Parathyroid adenoma (tissue), 2 donors: ENCODE measurements around the gene VASP.

Experiments used
- H2AFZ ChIP-seq: fragments of 300-600 bp; sonication (generic); one replicate; pipeline ENCODE4 v1.7.0; 2017; ENCODE audit warnings: antibody characterized with exemption, mild to moderate bottlenecking
- H3K27ac ChIP-seq: fragments of 300-600 bp; sonication (generic); one replicate; pipeline ENCODE4 v1.7.0; 2017
- H3K27me3 ChIP-seq: fragments of 300-600 bp; sonication (generic); one replicate; pipeline ENCODE4 v1.7.0; 2017; ENCODE audit warnings: low read length; ENCODE audit not compliant: control insufficient read depth, insufficient read depth
- H3K36me3 ChIP-seq: fragments of 300-600 bp; sonication (generic); one replicate; pipeline ENCODE4 v1.7.0; 2017; ENCODE audit warnings: low read length; ENCODE audit not compliant: control insufficient read depth, insufficient read depth
- H3K4me1 ChIP-seq: fragments of 300-600 bp; sonication (generic); one replicate; pipeline ENCODE4 v1.7.0; 2017; ENCODE audit warnings: control low read depth
- H3K4me2 ChIP-seq: fragments of 300-600 bp; sonication (generic); one replicate; pipeline ENCODE4 v1.7.0; 2017; ENCODE audit warnings: low read length
- H3K4me3 ChIP-seq: fragments of 300-600 bp; sonication (generic); one replicate; pipeline ENCODE4 v1.7.0; 2017; ENCODE audit warnings: low read depth, low read length
- H3K79me2 ChIP-seq: fragments of 300-600 bp; sonication (generic); one replicate; pipeline ENCODE4 v1.7.0; 2017; ENCODE audit warnings: control low read depth
- H3K9ac ChIP-seq: fragments of 300-600 bp; sonication (generic); one replicate; pipeline ENCODE4 v1.7.0; 2017; ENCODE audit warnings: mild to moderate bottlenecking
- H3K9me3 ChIP-seq: fragments of 300-600 bp; sonication (generic); one replicate; pipeline ENCODE4 v1.7.0; 2017; ENCODE audit warnings: low read length; ENCODE audit not compliant: control insufficient read depth
- TF ChIP-seq, protein P1 (sequence below): fragments of 300-600 bp; sonication (generic); IDR thresholded peaks from one replicate; pipeline ENCODE4 v1.7.0; 2017; ENCODE audit warnings: antibody characterized with exemption, mild to moderate bottlenecking
- donor health status: primary hyperparathyroidism.

VASP gene

DNA sequence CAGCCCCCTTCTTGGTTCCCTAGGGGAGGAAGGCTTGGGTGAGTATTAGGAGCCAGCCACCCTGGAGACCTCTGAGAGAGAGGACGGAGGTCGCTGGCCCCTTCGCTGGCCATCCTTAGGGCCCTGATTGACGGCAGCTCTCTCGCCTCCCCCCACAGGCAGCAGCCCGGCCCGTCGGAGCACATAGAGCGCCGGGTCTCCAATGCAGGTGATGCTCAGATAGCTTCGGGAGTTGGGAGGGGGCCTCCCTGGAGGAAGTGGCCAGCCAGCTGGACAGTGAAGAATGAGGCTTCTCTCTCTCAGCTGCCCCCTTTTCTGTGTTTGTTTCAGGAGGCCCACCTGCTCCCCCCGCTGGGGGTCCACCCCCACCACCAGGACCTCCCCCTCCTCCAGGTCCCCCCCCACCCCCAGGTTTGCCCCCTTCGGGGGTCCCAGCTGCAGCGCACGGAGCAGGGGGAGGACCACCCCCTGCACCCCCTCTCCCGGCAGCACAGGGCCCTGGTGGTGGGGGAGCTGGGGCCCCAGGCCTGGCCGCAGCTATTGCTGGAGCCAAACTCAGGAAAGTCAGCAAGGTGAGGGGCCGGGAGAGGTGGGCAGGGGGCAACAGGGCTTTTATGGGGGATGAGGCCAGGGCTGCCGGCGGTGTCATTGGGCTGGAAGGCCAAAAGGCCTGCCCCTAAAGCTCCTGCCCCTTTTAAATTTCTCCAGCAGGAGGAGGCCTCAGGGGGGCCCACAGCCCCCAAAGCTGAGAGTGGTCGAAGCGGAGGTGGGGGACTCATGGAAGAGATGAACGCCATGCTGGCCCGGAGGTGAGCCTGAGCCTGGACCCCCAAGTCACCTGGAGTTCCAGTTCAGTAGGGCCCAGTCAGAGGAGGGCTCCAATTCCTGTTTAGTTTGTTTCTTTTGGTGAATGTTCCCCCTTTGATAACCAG lies 15.0 kb downstream of the VASP start:
- no peaks in the 10 kb centered on the region for H3K27me3 ChIP-seq
- H3K36me3 ChIP-seq = no peaks in the 10 kb centered on the region
- no peak overlapping the region for H3K4me3 ChIP-seq
- no peak overlapping the region for H3K27ac ChIP-seq
- no peaks in the 10 kb centered on the region for H3K79me2 ChIP-seq
- H3K9ac ChIP-seq = no peak overlapping the region
- TF ChIP-seq, protein P1, sequence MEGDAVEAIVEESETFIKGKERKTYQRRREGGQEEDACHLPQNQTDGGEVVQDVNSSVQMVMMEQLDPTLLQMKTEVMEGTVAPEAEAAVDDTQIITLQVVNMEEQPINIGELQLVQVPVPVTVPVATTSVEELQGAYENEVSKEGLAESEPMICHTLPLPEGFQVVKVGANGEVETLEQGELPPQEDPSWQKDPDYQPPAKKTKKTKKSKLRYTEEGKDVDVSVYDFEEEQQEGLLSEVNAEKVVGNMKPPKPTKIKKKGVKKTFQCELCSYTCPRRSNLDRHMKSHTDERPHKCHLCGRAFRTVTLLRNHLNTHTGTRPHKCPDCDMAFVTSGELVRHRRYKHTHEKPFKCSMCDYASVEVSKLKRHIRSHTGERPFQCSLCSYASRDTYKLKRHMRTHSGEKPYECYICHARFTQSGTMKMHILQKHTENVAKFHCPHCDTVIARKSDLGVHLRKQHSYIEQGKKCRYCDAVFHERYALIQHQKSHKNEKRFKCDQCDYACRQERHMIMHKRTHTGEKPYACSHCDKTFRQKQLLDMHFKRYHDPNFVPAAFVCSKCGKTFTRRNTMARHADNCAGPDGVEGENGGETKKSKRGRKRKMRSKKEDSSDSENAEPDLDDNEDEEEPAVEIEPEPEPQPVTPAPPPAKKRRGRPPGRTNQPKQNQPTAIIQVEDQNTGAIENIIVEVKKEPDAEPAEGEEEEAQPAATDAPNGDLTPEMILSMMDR = no peak
- no peaks in the 10 kb centered on the region for H3K9me3 ChIP-seq
- H3K4me2 ChIP-seq = no peak overlapping the region
- H3K4me1 ChIP-seq = no peaks in the 10 kb centered on the region
- no peak overlapping the region for H2AFZ ChIP-seq

DNA sequence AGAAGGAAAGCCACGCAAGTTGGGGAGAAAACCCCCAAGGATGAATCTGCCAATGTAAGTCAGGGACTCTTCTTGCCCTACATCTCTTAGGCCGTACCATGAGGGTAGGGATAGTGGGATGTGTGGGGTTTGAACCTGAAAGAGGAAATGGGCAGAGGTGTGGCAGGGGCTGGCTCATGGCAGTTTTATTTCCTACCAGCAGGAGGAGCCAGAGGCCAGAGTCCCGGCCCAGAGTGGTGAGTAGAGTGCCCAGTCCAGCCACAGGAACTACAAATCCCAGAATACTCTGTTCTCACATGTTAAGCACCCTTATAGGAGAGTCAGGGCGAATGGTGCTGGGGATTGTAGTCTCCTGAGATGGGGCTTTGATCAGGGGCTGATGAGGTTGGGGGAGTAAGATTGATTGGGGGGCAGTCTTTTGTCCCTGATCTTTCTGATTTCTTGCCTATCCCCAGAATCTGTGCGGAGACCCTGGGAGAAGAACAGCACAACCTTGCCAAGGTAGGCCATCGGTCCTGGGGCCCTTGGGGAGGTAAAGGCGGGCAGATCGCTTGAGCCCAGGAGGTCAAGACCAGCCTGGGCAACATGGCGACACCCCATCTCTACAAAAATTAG lies 16.5 kb downstream of the VASP start:
- Histone ChIP-seq H3K4me3 (no peak overlapping the region), H3K36me3 (no peaks in the 10 kb centered on the region), H3K9ac (no peak overlapping the region), H3K4me2 (no peak overlapping the region), H3K79me2 (no peaks in the 10 kb centered on the region), H3K9me3 (no peaks in the 10 kb centered on the region), H3K4me1 (no peaks in the 10 kb centered on the region), H3K27ac (no peak overlapping the region), H2AFZ (no peak overlapping the region), H3K27me3 (no peaks in the 10 kb centered on the region)
- TF ChIP-seq, protein P1 = peak; percentile 96

DNA sequence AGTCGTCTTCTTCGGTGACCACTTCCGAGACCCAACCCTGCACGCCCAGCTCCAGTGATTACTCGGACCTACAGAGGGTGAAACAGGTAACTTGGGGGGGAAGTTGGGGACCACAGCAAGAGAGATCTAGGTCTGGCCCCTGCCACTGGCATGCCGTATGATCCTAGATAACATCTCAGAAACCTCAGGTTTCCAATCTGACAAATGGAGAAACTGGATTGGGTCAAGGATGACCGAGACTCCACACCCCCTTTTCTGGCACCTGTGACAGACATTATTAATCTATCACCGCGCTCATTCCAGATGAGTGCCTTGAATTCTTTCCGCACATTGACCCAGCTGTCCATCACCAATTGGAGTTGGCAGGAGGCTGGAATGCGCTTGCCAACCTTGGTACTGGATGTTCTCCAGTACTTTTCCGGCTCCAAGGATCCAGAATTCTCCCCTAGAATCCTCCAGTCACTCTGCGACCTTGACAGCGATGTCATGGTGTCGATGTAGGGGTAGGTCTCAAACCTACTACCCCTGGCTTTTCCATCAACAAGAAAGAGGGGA lies 17.4 kb downstream of the VASP start:
- Histone ChIP-seq H3K79me2 (no peaks in the 10 kb centered on the region), H3K27ac (no peak overlapping the region), H3K4me3 (no peak overlapping the region), H3K9ac (no peak overlapping the region), H2AFZ (no peak overlapping the region), H3K4me2 (no peak overlapping the region), H3K27me3 (no peaks in the 10 kb centered on the region), H3K36me3 (no peaks in the 10 kb centered on the region), H3K4me1 (peaks cover 3% of the 10 kb centered on the region), H3K9me3 (no peaks in the 10 kb centered on the region)
- TF ChIP-seq, protein P1 = no peak

DNA sequence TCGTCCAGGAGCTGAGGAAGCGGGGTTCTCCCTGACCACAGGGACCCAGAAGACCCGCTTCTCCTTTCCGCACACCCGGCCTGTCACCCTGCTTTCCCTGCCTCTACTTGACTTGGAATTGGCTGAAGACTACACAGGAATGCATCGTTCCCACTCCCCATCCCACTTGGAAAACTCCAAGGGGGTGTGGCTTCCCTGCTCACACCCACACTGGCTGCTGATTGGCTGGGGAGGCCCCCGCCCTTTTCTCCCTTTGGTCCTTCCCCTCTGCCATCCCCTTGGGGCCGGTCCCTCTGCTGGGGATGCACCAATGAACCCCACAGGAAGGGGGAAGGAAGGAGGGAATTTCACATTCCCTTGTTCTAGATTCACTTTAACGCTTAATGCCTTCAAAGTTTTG lies 18.9 kb downstream of the VASP start:
- H2AFZ ChIP-seq = no peak overlapping the region

More for the DNA sequence above, 18.9 kb downstream of the VASP start:
- H3K4me1 ChIP-seq = peaks cover 3% of the 10 kb centered on the region
- H3K4me3 ChIP-seq = no peak overlapping the region
- TF ChIP-seq, protein P1 = no peak
- H3K79me2 ChIP-seq = no peaks in the 10 kb centered on the region
- H3K36me3 ChIP-seq = no peaks in the 10 kb centered on the region
- no peak overlapping the region for H3K4me2 ChIP-seq
- H3K27me3 ChIP-seq = no peaks in the 10 kb centered on the region
- no peak overlapping the region for H3K27ac ChIP-seq
- H3K9ac ChIP-seq = no peak overlapping the region
- no peaks in the 10 kb centered on the region for H3K9me3 ChIP-seq
